ENCODE measurements around the gene GRIN3B.

GRIN3B gene

GRCh38 chr19:1007399-1008251 is 7.4 kb downstream of the GRIN3B start:
- no peak for DNase-seq (ENCODE audit: low spot score)

- no peak for DNase-seq (ENCODE audit: low spot score)
Observed at GRCh38 chr19:1008268-1009040, 8.2 kb downstream of the GRIN3B start.

- no peak for DNase-seq (ENCODE audit: low spot score)
Observed at GRCh38 chr19:1009041-1009980, 9.1 kb downstream of the GRIN3B start.

GRCh38 chr19:1009981-1010538 is 9.8 kb downstream of the GRIN3B start:
- no peak for DNase-seq (ENCODE audit: low spot score)

GRCh38 chr19:1010586-1011510 is 10.6 kb downstream of the GRIN3B start:
- DNase-seq (ENCODE audit: low spot score), result no peak

- DNase-seq (ENCODE audit: low spot score), result no peak
Observed at GRCh38 chr19:1011831-1012333, 11.7 kb downstream of the GRIN3B start.

GRCh38 chr19:1012334-1012733 is 12.1 kb downstream of the GRIN3B start:
- no peak for DNase-seq (ENCODE audit: low spot score)

- DNase-seq (ENCODE audit: low spot score), result no peak
Observed at GRCh38 chr19:1013218-1013617, 13.0 kb downstream of the GRIN3B start.

- DNase-seq (ENCODE audit: low spot score), result no peak
Observed at GRCh38 chr19:1014161-1015060, 14.2 kb downstream of the GRIN3B start.

- no peak for DNase-seq (ENCODE audit: low spot score)
Observed at GRCh38 chr19:1015061-1015781, 15.0 kb downstream of the GRIN3B start.

- DNase-seq (ENCODE audit: low spot score), result no peak
Observed at GRCh38 chr19:1015782-1016646, 15.8 kb downstream of the GRIN3B start.

- no peak for DNase-seq (ENCODE audit: low spot score)
Observed at GRCh38 chr19:1016647-1017114, 16.5 kb downstream of the GRIN3B start.

- no peak for DNase-seq (ENCODE audit: low spot score)
Observed at GRCh38 chr19:1017115-1017905, 17.1 kb downstream of the GRIN3B start.

- no peak for DNase-seq (ENCODE audit: low spot score)
Observed at GRCh38 chr19:1017906-1018305, 17.7 kb downstream of the GRIN3B start.

- no peak for DNase-seq (ENCODE audit: low spot score)
Observed at GRCh38 chr19:1018393-1018792, 18.2 kb downstream of the GRIN3B start.

GRCh38 chr19:1018932-1019615 is 18.9 kb downstream of the GRIN3B start:
- no peak for DNase-seq (ENCODE audit: low spot score)

Measured in putamen (tissue), 1 donor.